GM10266 (cell line): Measurements from ENCODE around the gene SLC6A17.

ENCODE experiments used
- DNase-seq: peaks from one replicate; pipeline ENCODE4 v3.0.0; 2012; ENCODE audit errors: extremely low spot score
- CTCF ChIP-seq: IDR thresholded peaks from 2 replicates; pipeline ENCODE4 v1.5.1; 2012; ENCODE audit warnings: mild to moderate bottlenecking, low read depth; ENCODE audit not compliant: control insufficient read depth, insufficient read depth; ENCODE audit errors: missing control alignments

Gene SLC6A17

GRCh38 chr1:110250008-110250407 lies 99.7 kb downstream of the SLC6A17 start:
- DNase-seq: no peak

GRCh38 chr1:110250749-110251148 lies 100.5 kb downstream of the SLC6A17 start:
- no peak for DNase-seq
- no peak for TF ChIP-seq CTCF

More at GRCh38 chr1:110250008-110250407, 99.7 kb downstream of the SLC6A17 start:
- no peak for TF ChIP-seq CTCF
